GM03348 (cell line): ENCODE results near the gene FAM3A.
"Not testable (repeated sequence)": the region's sequence is repeated elsewhere in the genome, so short reads cannot be mapped to it uniquely, and the experiment has no call there.

Experiments used
- DNase-seq: peaks from one replicate; pipeline ENCODE4 v3.0.0; 2012; ENCODE audit warnings: low spot score

FAM3A gene

GRCh38 chrX:154502989-154503388 lies 13.0 kb downstream of the FAM3A start:
- no peak for DNase-seq

GRCh38 chrX:154502098-154502497 lies 13.9 kb downstream of the FAM3A start:
- no peak for DNase-seq

GRCh38 chrX:154501423-154501822 lies 14.6 kb downstream of the FAM3A start:
- not testable (repeated sequence) for DNase-seq

- DNase-seq = not testable (repeated sequence)
These were observed 19.4 kb downstream of the FAM3A start for GRCh38 chrX:154496591-154497137.

GRCh38 chrX:154495472-154495922 lies 20.5 kb downstream of the FAM3A start:
- DNase-seq = no peak

GRCh38 chrX:154494715-154495114 lies 21.3 kb downstream of the FAM3A start:
- DNase-seq = no peak

- DNase-seq = peak; percentile 95
These were observed 25.5 kb downstream of the FAM3A start, which contains the start of gene SLC10A3 for GRCh38 chrX:154490414-154491083. Gene SLC10A3, minus strand, starts transcription at chrX:154490629. Its CDS starts 1,689 bp downstream, at chrX:154488940.

GRCh38 chrX:154490021-154490413 lies 26.0 kb downstream of the FAM3A start:
- DNase-seq = peak; percentile 50

GRCh38 chrX:154489182-154489581 lies 26.9 kb downstream of the FAM3A start:
- no peak for DNase-seq

GRCh38 chrX:154488336-154489075 lies 27.5 kb downstream of the FAM3A start:
- DNase-seq = no peak

- DNase-seq = no peak
These were observed 28.3 kb downstream of the FAM3A start for GRCh38 chrX:154487518-154488290.

- DNase-seq = peak; percentile 87
These were observed 29.4 kb downstream of the FAM3A start, which contains the start of gene UBL4A for GRCh38 chrX:154486396-154487207. Gene UBL4A, minus strand, starts transcription at chrX:154486615. Its CDS starts 31 bp downstream, at chrX:154486584.

GRCh38 chrX:154486052-154486395 lies 30.0 kb downstream of the FAM3A start:
- peak; percentile 29 for DNase-seq

GRCh38 chrX:154485150-154486051 lies 30.6 kb downstream of the FAM3A start:
- no peak for DNase-seq

GRCh38 chrX:154484255-154485149 lies 31.5 kb downstream of the FAM3A start:
- DNase-seq = no peak

GRCh38 chrX:154483325-154483724 lies 32.7 kb downstream of the FAM3A start:
- DNase-seq = no peak

GRCh38 chrX:154482786-154483185 lies 33.2 kb downstream of the FAM3A start:
- no peak for DNase-seq

- no peak for DNase-seq
These were observed 34.0 kb downstream of the FAM3A start for GRCh38 chrX:154481911-154482601.

GRCh38 chrX:154481195-154481594 lies 34.8 kb downstream of the FAM3A start:
- no peak for DNase-seq
